GM23338 (cell line): Measurements from ENCODE around the gene PRKCQ. TPM values are rescaled to one million over a fixed set of nuclear protein-coding genes. Genes with fewer than 3 reads are reported as not detected.

ENCODE experiments used
- ATAC-seq: fragments of 200-7000 bp; cut with Tn5 transposase; 3 replicates; pipeline ENCODE4 v1.9.1; 2020
- DNase-seq: peaks from one replicate; pipeline ENCODE4 v3.0.0-alpha.2; 2015; ENCODE audit warnings: low spot score
- H2AFZ ChIP-seq: fragments of 200-600 bp; sonication (generic); 2 replicates; pipeline ENCODE4 v1.8.0; 2016; ENCODE audit warnings: antibody characterized with exemption, mild to moderate bottlenecking, moderate library complexity
- H3F3A ChIP-seq: fragments of 200-600 bp; sonication (generic); replicated peaks from 2 replicates; pipeline ENCODE4 v1.8.0; 2017; ENCODE audit warnings: antibody characterized with exemption, mixed run types, low read depth
- H3K27ac ChIP-seq: fragments of 200-600 bp; sonication (generic); 2 replicates; pipeline ENCODE4 v1.6.1; 2016; ENCODE audit warnings: low read depth
- H3K27me3 ChIP-seq: fragments of 200-600 bp; sonication (generic); 2 replicates; pipeline ENCODE4 v1.8.0; 2016; ENCODE audit warnings: mild to moderate bottlenecking, mixed run types, moderate library complexity; ENCODE audit not compliant: insufficient read depth
- H3K36me3 ChIP-seq: fragments of 200-600 bp; sonication (generic); 2 replicates; pipeline ENCODE4 v1.8.0; 2016; ENCODE audit warnings: mild to moderate bottlenecking; ENCODE audit not compliant: insufficient read depth
- H3K4me1 ChIP-seq: fragments of 200-600 bp; sonication (generic); 2 replicates; pipeline ENCODE4 v1.8.0; 2016; ENCODE audit warnings: mild to moderate bottlenecking, moderate library complexity; ENCODE audit not compliant: insufficient read depth
- H3K4me2 ChIP-seq: fragments of 200-600 bp; sonication (generic); 2 replicates; pipeline ENCODE4 v1.7.1; 2017; ENCODE audit warnings: mixed run types
- H3K4me3 ChIP-seq: fragments of 200-600 bp; sonication (generic); 2 replicates; pipeline ENCODE4 v1.6.1; 2016; ENCODE audit warnings: mixed run types
- H3K79me2 ChIP-seq: fragments of 200-600 bp; sonication (generic); replicated peaks from 2 replicates; pipeline ENCODE4 v1.8.0; 2017; ENCODE audit warnings: mild to moderate bottlenecking; ENCODE audit not compliant: insufficient read depth
- H3K9me2 ChIP-seq: fragments of 200-600 bp; sonication (generic); 2 replicates; pipeline ENCODE4 v1.8.0; 2017; ENCODE audit not compliant: insufficient read depth
- H4K20me1 ChIP-seq: fragments of 200-600 bp; sonication (generic); replicated peaks from 2 replicates; pipeline ENCODE4 v1.8.0; 2017; ENCODE audit warnings: mild to moderate bottlenecking; ENCODE audit not compliant: insufficient read depth
- H3K27ac Mint-ChIP-seq: 2 replicates; pipeline ENCODE4 v1.8.0; 2020; ENCODE audit warnings: inconsistent platforms, mild to moderate bottlenecking, moderate library complexity, mixed read lengths
- H3K27me3 Mint-ChIP-seq: 3 replicates; pipeline ENCODE4 v1.8.0; 2022; ENCODE audit warnings: low read depth, mild to moderate bottlenecking, moderate library complexity, mixed read lengths, inconsistent platforms; ENCODE audit not compliant: insufficient read depth, poor library complexity
- H3K36me3 Mint-ChIP-seq: 3 replicates; pipeline ENCODE4 v1.8.0; 2021; ENCODE audit warnings: low read depth, mild to moderate bottlenecking, inconsistent platforms, moderate library complexity, mixed read lengths
- H3K4me1 Mint-ChIP-seq: 3 replicates; pipeline ENCODE4 v1.8.0; 2020; ENCODE audit warnings: mild to moderate bottlenecking, inconsistent platforms, mixed read lengths
- H3K4me3 Mint-ChIP-seq: 3 replicates; pipeline ENCODE4 v1.8.0; 2021; ENCODE audit warnings: moderate library complexity, mild to moderate bottlenecking, inconsistent platforms, mixed read lengths
- H3K9me3 Mint-ChIP-seq: 3 replicates; pipeline ENCODE4 v1.8.0; 2020; ENCODE audit warnings: moderate library complexity, mild to moderate bottlenecking, inconsistent platforms, mixed read lengths
- CREB1 ChIP-seq: fragments of 250-450 bp; sonication (Bioruptor Pico); IDR thresholded peaks from 2 replicates; pipeline ENCODE4 v1.5.0; 2020; ENCODE audit warnings: low read depth, mild to moderate bottlenecking, moderate library complexity
- EZH2 ChIP-seq: fragments of 200-600 bp; sonication (generic); IDR thresholded peaks from one replicate; pipeline ENCODE4 v1.8.0; 2017; ENCODE audit warnings: antibody characterized with exemption, mild to moderate bottlenecking, low read depth; ENCODE audit not compliant: unreplicated experiment
- EZH2phosphoT487 ChIP-seq: fragments of 200-600 bp; sonication (generic); IDR thresholded peaks from one replicate; pipeline ENCODE4 v1.8.1; 2018; ENCODE audit warnings: antibody characterized with exemption; ENCODE audit not compliant: unreplicated experiment
- JUNB ChIP-seq: IDR thresholded peaks from one replicate; pipeline ENCODE4 v1.6.1; 2016; ENCODE audit warnings: antibody characterized with exemption; ENCODE audit not compliant: unreplicated experiment
- NANOG ChIP-seq: IDR thresholded peaks from 2 replicates; pipeline ENCODE4 v1.6.1; 2016; ENCODE audit warnings: antibody characterized with exemption, borderline replicate concordance
- POLR2AphosphoS5 ChIP-seq: IDR thresholded peaks from 2 replicates; pipeline ENCODE4 v1.6.1; 2016; ENCODE audit warnings: antibody characterized with exemption, low read depth
- STAT1 ChIP-seq: IDR thresholded peaks from one replicate; pipeline ENCODE4 v1.6.1; 2016; ENCODE audit warnings: antibody characterized with exemption; ENCODE audit not compliant: unreplicated experiment
- ZNF114 ChIP-seq: fragments of 250-450 bp; sonication (Bioruptor Pico); IDR thresholded peaks from 2 replicates; pipeline ENCODE4 v1.5.0; 2020; ENCODE audit warnings: mild to moderate bottlenecking, moderate library complexity
- ZNF331 ChIP-seq: fragments of 250-450 bp; sonication (Bioruptor Pico); IDR thresholded peaks from 2 replicates; pipeline ENCODE4 v1.5.0; 2020; ENCODE audit warnings: low read depth, mild to moderate bottlenecking, moderate library complexity
- polyA plus RNA-seq: library from polyadenylated mRNA; unstranded; fragments of >200 nt; fragmentation: Nextera tagmentation; extraction: Ambion mirVana; gene quantifications from 2 replicates; pipeline ENCODE4 v1.2.1, GENCODE V29; 2016
- total RNA-seq: library from RNA; depleted of rRNA; stranded (reverse); fragments of >200 nt; shearing (Covaris generic); gene quantifications from 2 replicates; pipeline ENCODE4 v1.2.3, GENCODE V29; 2014
- TF ChIP-seq, protein P1 (sequence below): fragments of 250-450 bp; sonication (Bioruptor Pico); IDR thresholded peaks from 2 replicates; pipeline ENCODE4 v1.5.0; 2020; ENCODE audit warnings: mild to moderate bottlenecking, moderate library complexity
- TF ChIP-seq, protein P2 (sequence below): IDR thresholded peaks from 2 replicates; pipeline ENCODE4 v1.6.1; 2016; ENCODE audit warnings: antibody characterized with exemption
- TF ChIP-seq, protein P3 (sequence below): IDR thresholded peaks from one replicate; pipeline ENCODE4 v1.6.1; 2018; ENCODE audit warnings: antibody characterized with exemption; ENCODE audit not compliant: unreplicated experiment
- TF ChIP-seq, protein P4 (sequence below), 2 experiments: fragments of 200-600 bp in 1 of 2; sonication (generic) in 1 of 2; conservative IDR thresholded peaks; 2 replicates each; pipeline versions ENCODE4 v1.5.1 to v1.6.1; 2016 to 2017; ENCODE audit warnings: antibody characterized with exemption in 2 of 2, low read depth in 2 of 2, mild to moderate bottlenecking in 2 of 2, moderate library complexity in 1 of 2

Gene PRKCQ
- total and polyA plus RNA-seq, 2 experiments from 2014 or later, result 12.6 to 28.5 TPM

DNA sequence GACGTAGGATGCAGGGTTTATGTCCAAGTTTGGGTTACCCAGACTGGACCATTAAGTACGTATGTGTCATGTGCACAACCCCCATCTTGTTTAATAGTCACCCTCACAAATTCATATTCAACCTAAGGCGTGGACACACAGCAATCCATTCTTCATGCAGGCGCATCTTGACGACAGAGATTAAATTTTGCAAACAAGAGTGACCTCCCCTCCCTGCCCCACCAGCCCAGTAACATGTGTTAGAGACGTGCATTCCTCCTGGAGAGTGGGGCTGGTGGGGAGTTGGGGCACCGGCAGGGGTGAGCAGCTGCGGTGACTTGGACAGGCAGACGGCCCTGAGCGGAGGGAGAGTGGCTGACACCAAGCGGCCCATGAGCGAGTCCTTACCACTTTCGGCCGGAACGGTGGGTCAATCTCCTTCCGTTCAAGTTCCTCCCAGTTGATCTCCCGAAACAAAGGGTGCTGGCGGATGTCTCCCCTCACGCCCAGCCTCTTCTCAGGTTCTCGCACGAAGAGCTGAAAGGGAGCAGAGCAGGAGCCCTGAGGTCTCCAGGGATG is 149.6 kb downstream of the PRKCQ start:
- no peak for ATAC-seq
- H3K27me3 ChIP-seq, result no peaks in the 10 kb centered on the region
- no peaks in the 10 kb centered on the region for H3K79me2 ChIP-seq

More for the DNA sequence above, 149.6 kb downstream of the PRKCQ start:
- no peaks in the 10 kb centered on the region for H3F3A ChIP-seq
- Mint-ChIP-seq H3K4me1 (no peaks in the 10 kb centered on the region), H3K36me3 (peaks cover 9% of the 10 kb centered on the region; the same call in 2 of the 3 replicates), H3K27me3 (no peaks in the 10 kb centered on the region), H3K27ac (no peak overlapping the region), H3K9me3 (no peaks in the 10 kb centered on the region), H3K4me3 (no peak overlapping the region)
- H4K20me1 ChIP-seq, result 0 out of 2 replicates have a peak, but pooled peaks cover 4% of the 10 kb centered on the region
- no peak overlapping the region for H3K4me2 ChIP-seq
- no peaks in the 10 kb centered on the region for H3K9me2 ChIP-seq
- TF ChIP-seq, protein P1, sequence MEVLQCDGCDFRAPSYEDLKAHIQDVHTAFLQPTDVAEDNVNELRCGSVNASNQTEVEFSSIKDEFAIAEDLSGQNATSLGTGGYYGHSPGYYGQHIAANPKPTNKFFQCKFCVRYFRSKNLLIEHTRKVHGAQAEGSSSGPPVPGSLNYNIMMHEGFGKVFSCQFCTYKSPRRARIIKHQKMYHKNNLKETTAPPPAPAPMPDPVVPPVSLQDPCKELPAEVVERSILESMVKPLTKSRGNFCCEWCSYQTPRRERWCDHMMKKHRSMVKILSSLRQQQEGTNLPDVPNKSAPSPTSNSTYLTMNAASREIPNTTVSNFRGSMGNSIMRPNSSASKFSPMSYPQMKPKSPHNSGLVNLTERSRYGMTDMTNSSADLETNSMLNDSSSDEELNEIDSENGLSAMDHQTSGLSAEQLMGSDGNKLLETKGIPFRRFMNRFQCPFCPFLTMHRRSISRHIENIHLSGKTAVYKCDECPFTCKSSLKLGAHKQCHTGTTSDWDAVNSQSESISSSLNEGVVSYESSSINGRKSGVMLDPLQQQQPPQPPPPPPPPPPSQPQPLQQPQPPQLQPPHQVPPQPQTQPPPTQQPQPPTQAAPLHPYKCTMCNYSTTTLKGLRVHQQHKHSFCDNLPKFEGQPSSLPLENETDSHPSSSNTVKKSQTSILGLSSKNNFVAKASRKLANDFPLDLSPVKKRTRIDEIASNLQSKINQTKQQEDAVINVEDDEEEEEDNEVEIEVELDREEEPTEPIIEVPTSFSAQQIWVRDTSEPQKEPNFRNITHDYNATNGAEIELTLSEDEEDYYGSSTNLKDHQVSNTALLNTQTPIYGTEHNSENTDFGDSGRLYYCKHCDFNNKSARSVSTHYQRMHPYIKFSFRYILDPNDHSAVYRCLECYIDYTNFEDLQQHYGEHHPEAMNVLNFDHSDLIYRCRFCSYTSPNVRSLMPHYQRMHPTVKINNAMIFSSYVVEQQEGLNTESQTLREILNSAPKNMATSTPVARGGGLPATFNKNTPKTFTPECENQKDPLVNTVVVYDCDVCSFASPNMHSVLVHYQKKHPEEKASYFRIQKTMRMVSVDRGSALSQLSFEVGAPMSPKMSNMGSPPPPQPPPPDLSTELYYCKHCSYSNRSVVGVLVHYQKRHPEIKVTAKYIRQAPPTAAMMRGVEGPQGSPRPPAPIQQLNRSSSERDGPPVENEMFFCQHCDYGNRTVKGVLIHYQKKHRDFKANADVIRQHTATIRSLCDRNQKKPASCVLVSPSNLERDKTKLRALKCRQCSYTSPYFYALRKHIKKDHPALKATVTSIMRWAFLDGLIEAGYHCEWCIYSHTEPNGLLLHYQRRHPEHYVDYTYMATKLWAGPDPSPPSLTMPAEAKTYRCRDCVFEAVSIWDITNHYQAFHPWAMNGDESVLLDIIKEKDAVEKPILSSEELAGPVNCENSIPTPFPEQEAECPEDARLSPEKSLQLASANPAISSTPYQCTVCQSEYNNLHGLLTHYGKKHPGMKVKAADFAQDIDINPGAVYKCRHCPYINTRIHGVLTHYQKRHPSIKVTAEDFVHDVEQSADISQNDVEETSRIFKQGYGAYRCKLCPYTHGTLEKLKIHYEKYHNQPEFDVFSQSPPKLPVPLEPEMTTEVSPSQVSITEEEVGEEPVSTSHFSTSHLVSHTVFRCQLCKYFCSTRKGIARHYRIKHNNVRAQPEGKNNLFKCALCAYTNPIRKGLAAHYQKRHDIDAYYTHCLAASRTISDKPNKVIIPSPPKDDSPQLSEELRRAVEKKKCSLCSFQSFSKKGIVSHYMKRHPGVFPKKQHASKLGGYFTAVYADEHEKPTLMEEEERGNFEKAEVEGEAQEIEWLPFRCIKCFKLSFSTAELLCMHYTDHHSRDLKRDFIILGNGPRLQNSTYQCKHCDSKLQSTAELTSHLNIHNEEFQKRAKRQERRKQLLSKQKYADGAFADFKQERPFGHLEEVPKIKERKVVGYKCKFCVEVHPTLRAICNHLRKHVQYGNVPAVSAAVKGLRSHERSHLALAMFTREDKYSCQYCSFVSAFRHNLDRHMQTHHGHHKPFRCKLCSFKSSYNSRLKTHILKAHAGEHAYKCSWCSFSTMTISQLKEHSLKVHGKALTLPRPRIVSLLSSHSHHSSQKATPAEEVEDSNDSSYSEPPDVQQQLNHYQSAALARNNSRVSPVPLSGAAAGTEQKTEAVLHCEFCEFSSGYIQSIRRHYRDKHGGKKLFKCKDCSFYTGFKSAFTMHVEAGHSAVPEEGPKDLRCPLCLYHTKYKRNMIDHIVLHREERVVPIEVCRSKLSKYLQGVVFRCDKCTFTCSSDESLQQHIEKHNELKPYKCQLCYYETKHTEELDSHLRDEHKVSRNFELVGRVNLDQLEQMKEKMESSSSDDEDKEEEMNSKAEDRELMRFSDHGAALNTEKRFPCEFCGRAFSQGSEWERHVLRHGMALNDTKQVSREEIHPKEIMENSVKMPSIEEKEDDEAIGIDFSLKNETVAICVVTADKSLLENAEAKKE (CRISPR knock-in tag), result no peak
- TF ChIP-seq, protein P2, sequence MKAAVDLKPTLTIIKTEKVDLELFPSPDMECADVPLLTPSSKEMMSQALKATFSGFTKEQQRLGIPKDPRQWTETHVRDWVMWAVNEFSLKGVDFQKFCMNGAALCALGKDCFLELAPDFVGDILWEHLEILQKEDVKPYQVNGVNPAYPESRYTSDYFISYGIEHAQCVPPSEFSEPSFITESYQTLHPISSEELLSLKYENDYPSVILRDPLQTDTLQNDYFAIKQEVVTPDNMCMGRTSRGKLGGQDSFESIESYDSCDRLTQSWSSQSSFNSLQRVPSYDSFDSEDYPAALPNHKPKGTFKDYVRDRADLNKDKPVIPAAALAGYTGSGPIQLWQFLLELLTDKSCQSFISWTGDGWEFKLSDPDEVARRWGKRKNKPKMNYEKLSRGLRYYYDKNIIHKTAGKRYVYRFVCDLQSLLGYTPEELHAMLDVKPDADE, result no peak
- TF ChIP-seq ZNF331 (no peak), EZH2phosphoT487 (no peak), ZNF114 (CRISPR knock-in tag) (no peak), NANOG (no peak), POLR2AphosphoS5 (no peak), JUNB (no peak), CREB1 (CRISPR knock-in tag) (no peak), STAT1 (no peak), EZH2 (no peak)
- TF ChIP-seq, protein P3, sequence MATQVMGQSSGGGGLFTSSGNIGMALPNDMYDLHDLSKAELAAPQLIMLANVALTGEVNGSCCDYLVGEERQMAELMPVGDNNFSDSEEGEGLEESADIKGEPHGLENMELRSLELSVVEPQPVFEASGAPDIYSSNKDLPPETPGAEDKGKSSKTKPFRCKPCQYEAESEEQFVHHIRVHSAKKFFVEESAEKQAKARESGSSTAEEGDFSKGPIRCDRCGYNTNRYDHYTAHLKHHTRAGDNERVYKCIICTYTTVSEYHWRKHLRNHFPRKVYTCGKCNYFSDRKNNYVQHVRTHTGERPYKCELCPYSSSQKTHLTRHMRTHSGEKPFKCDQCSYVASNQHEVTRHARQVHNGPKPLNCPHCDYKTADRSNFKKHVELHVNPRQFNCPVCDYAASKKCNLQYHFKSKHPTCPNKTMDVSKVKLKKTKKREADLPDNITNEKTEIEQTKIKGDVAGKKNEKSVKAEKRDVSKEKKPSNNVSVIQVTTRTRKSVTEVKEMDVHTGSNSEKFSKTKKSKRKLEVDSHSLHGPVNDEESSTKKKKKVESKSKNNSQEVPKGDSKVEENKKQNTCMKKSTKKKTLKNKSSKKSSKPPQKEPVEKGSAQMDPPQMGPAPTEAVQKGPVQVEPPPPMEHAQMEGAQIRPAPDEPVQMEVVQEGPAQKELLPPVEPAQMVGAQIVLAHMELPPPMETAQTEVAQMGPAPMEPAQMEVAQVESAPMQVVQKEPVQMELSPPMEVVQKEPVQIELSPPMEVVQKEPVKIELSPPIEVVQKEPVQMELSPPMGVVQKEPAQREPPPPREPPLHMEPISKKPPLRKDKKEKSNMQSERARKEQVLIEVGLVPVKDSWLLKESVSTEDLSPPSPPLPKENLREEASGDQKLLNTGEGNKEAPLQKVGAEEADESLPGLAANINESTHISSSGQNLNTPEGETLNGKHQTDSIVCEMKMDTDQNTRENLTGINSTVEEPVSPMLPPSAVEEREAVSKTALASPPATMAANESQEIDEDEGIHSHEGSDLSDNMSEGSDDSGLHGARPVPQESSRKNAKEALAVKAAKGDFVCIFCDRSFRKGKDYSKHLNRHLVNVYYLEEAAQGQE, result no peak
- TF ChIP-seq, protein P4, sequence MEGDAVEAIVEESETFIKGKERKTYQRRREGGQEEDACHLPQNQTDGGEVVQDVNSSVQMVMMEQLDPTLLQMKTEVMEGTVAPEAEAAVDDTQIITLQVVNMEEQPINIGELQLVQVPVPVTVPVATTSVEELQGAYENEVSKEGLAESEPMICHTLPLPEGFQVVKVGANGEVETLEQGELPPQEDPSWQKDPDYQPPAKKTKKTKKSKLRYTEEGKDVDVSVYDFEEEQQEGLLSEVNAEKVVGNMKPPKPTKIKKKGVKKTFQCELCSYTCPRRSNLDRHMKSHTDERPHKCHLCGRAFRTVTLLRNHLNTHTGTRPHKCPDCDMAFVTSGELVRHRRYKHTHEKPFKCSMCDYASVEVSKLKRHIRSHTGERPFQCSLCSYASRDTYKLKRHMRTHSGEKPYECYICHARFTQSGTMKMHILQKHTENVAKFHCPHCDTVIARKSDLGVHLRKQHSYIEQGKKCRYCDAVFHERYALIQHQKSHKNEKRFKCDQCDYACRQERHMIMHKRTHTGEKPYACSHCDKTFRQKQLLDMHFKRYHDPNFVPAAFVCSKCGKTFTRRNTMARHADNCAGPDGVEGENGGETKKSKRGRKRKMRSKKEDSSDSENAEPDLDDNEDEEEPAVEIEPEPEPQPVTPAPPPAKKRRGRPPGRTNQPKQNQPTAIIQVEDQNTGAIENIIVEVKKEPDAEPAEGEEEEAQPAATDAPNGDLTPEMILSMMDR (conservative IDR thresholded peaks at IDR 0.05; ENCODE audit: low read depth in 2 of 2), result no peak
- no peak overlapping the region for H3K4me3 ChIP-seq
- no peaks in the 10 kb centered on the region for H3K36me3 ChIP-seq
- H3K4me1 ChIP-seq, result no peaks in the 10 kb centered on the region
- no peak overlapping the region for H2AFZ ChIP-seq
- H3K27ac ChIP-seq, result no peak overlapping the region
- no peak for DNase-seq
